HL-60 (cell line): ENCODE measurements around the gene MCAM.
A peak's percentile ranks its signal among the peaks of the same experiment; 100 is the strongest.

Source experiments
- DNase-seq, 2 experiments: peaks; one replicate each; pipeline ENCODE4 v3.0.0-alpha.2; 2010 to 2020; ENCODE audit warnings: low read depth in 1 of 2, low spot score in 1 of 2
- H3K27ac ChIP-seq: fragments of 250-450 bp; sonication (Bioruptor Pico); replicated peaks from 2 replicates; pipeline ENCODE4 v1.5.1; 2020; ENCODE audit warnings: mild to moderate bottlenecking, moderate library complexity
- H3K27me3 ChIP-seq: fragments of 250-450 bp; sonication (Bioruptor Pico); 2 replicates; pipeline ENCODE4 v1.5.1; 2021; ENCODE audit warnings: mild to moderate bottlenecking, moderate library complexity; ENCODE audit not compliant: insufficient read depth, poor library complexity, severe bottlenecking
- H3K4me3 ChIP-seq: replicated peaks from 2 replicates; pipeline ENCODE4 v1.5.1; 2011; ENCODE audit warnings: mild to moderate bottlenecking, control low read depth, low read length; ENCODE audit not compliant: insufficient read depth
- GABPA ChIP-seq: IDR thresholded peaks from 2 replicates; pipeline ENCODE4 v1.6.1; 2012; ENCODE audit warnings: low read depth
- POLR2AphosphoS5 ChIP-seq: IDR thresholded peaks from 2 replicates; pipeline ENCODE4 v1.6.1; 2012; ENCODE audit warnings: low read depth
- SPI1 ChIP-seq: IDR thresholded peaks from 2 replicates; pipeline ENCODE4 v1.6.1; 2012; ENCODE audit warnings: low read depth, mild to moderate bottlenecking, borderline replicate concordance
- TF ChIP-seq, protein P1 (sequence below): IDR thresholded peaks from one replicate; pipeline ENCODE4 v1.5.1; 2011; ENCODE audit warnings: low read length, control low read depth, inconsistent platforms; ENCODE audit not compliant: insufficient read depth
- TF ChIP-seq, protein P2 (sequence below): IDR thresholded peaks from 2 replicates; pipeline ENCODE4 v1.6.1; 2012; ENCODE audit warnings: low read depth; ENCODE audit not compliant: insufficient replicate concordance

MCAM gene

DNA sequence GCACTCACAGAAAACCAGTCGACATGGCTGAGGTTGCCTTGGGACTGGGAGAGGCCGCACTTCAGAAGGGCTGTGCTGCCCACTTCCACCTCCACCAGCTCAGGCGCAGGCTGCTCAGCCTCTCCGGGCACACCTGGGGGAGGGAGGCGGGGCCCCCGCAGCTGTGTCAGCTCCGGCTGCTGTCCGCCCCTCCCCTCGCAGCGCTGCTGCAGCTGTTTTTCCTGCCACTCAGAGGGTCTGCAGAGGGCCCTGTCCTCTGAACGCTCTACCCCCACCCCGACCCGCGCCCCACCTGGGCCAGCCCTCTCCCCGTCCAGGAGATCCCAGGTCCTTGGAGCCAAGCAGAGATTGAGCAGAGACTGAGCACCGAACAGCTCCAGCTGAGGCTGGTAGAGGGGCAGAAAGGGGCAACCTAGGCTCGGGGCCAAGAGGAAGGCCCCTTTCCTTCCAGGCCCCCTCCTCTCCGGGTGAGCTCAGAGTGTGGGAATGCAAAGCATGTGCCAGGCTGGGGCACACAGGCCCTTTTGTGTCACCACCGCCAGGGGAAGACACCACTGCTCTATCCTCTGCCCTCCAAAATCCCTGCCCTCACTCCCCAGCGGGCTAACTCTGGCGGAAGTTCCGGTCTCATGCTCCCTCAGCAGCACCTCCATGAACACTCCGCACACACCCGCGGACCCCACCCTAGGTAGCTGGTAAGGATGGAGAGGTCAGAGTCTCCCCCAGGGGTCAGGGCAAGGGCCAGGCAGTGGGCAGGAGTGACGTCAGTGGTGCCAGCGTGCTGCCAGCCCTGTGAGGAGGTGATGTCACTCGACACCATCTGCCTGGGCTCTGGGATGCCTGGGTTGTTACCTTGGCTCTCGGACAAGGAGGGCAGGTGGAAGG lies 1.6 kb downstream of the MCAM start:
- H3K27ac ChIP-seq: no peak overlapping the region
- peaks cover 39% of the 10 kb centered on the region for H3K27me3 ChIP-seq
- DNase-seq: no peak
- TF ChIP-seq, protein P1, sequence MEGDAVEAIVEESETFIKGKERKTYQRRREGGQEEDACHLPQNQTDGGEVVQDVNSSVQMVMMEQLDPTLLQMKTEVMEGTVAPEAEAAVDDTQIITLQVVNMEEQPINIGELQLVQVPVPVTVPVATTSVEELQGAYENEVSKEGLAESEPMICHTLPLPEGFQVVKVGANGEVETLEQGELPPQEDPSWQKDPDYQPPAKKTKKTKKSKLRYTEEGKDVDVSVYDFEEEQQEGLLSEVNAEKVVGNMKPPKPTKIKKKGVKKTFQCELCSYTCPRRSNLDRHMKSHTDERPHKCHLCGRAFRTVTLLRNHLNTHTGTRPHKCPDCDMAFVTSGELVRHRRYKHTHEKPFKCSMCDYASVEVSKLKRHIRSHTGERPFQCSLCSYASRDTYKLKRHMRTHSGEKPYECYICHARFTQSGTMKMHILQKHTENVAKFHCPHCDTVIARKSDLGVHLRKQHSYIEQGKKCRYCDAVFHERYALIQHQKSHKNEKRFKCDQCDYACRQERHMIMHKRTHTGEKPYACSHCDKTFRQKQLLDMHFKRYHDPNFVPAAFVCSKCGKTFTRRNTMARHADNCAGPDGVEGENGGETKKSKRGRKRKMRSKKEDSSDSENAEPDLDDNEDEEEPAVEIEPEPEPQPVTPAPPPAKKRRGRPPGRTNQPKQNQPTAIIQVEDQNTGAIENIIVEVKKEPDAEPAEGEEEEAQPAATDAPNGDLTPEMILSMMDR: no peak
- no peak for TF ChIP-seq SPI1
- TF ChIP-seq, protein P2, sequence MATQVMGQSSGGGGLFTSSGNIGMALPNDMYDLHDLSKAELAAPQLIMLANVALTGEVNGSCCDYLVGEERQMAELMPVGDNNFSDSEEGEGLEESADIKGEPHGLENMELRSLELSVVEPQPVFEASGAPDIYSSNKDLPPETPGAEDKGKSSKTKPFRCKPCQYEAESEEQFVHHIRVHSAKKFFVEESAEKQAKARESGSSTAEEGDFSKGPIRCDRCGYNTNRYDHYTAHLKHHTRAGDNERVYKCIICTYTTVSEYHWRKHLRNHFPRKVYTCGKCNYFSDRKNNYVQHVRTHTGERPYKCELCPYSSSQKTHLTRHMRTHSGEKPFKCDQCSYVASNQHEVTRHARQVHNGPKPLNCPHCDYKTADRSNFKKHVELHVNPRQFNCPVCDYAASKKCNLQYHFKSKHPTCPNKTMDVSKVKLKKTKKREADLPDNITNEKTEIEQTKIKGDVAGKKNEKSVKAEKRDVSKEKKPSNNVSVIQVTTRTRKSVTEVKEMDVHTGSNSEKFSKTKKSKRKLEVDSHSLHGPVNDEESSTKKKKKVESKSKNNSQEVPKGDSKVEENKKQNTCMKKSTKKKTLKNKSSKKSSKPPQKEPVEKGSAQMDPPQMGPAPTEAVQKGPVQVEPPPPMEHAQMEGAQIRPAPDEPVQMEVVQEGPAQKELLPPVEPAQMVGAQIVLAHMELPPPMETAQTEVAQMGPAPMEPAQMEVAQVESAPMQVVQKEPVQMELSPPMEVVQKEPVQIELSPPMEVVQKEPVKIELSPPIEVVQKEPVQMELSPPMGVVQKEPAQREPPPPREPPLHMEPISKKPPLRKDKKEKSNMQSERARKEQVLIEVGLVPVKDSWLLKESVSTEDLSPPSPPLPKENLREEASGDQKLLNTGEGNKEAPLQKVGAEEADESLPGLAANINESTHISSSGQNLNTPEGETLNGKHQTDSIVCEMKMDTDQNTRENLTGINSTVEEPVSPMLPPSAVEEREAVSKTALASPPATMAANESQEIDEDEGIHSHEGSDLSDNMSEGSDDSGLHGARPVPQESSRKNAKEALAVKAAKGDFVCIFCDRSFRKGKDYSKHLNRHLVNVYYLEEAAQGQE: no peak
- TF ChIP-seq GABPA: no peak
- no peak for TF ChIP-seq POLR2AphosphoS5
- peak overlapping the region; percentile 19 for H3K4me3 ChIP-seq

DNA sequence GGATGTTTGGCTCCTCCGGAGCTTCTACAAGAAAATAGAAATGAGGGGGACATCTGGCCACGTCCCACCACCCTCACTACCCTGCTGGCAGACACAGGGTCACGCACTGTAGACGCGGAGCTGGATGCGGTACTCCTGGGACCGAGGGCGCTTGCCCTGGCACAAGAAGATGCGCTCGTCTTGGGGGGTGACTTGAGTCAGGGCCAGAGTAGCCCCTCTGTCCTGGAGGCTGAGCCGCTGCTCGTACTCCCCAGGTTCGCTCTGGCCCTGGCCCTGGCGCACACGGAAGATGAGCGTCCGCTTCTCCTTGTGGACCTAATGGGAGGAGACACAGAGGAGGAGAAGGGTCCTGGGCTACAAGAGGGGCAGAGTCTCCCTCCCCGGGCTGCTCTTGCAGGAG lies 2.2 kb downstream of the MCAM start:
- DNase-seq: no peak
- no peak overlapping the region for H3K4me3 ChIP-seq
- no peak overlapping the region for H3K27ac ChIP-seq
- peaks cover 41% of the 10 kb centered on the region for H3K27me3 ChIP-seq
- TF ChIP-seq GABPA (no peak), POLR2AphosphoS5 (no peak), SPI1 (no peak)
- TF ChIP-seq, protein P1: no peak
- TF ChIP-seq, protein P2: no peak

DNA sequence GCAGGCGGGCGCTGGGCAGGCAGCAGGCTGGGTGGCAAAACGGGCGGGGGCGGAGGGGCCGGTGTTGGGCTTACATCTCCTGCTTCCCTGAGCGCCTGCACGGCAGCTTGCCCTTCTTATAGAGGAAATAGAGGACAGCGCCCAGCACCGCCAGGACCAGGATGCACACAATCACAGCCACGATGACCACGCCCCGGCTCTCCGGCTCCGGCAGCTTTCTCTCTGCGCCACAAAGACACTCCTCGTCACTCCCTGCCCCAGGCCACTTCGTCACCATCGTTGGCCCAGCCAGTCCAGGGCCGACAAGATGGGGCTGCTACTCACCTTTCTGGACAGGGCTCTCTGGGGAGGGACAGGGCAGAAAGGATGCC lies 6.3 kb downstream of the MCAM start:
- H3K27ac ChIP-seq: no peak overlapping the region
- TF ChIP-seq, protein P2: no peak
- TF ChIP-seq POLR2AphosphoS5 (no peak), GABPA (no peak), SPI1 (no peak)
- TF ChIP-seq, protein P1: no peak
- H3K4me3 ChIP-seq: no peak overlapping the region
- peaks cover 27% of the 10 kb centered on the region for H3K27me3 ChIP-seq
- no peak for DNase-seq
